Neural cell (in vitro differentiated cells): ENCODE results near the gene DCHS1. TPM values are rescaled to one million over a fixed set of nuclear protein-coding genes. Genes with fewer than 3 reads are reported as not detected.

Experiments used
- H2AFZ ChIP-seq: fragments of 200-600, 300-800 bp; sonication (generic), shearing (Covaris generic); 2 replicates; pipeline ENCODE4 v1.6.0; 2014; ENCODE audit warnings: low read depth, mild to moderate bottlenecking, antibody characterized with exemption, low read length, moderate library complexity
- H3F3A ChIP-seq: fragments of 200-600 bp; shearing (Covaris generic); 2 replicates; pipeline ENCODE4 v1.6.1; 2016; ENCODE audit warnings: mild to moderate bottlenecking, moderate library complexity, mixed read lengths, antibody characterized with exemption, low read length; ENCODE audit not compliant: insufficient read depth, poor library complexity, severe bottlenecking
- H3K27ac ChIP-seq: fragments of 200-600, 300-800 bp; sonication (generic), shearing (Covaris generic); 2 replicates; pipeline ENCODE4 v1.5.1; 2014; ENCODE audit warnings: mild to moderate bottlenecking, low read length, moderate library complexity
- H3K27me3 ChIP-seq: fragments of 300-800, 200-600 bp; sonication (generic), shearing (Covaris generic); 2 replicates; pipeline ENCODE4 v1.6.0; 2014; ENCODE audit warnings: mild to moderate bottlenecking, low read depth, low read length, moderate library complexity; ENCODE audit not compliant: insufficient read depth
- H3K36me3 ChIP-seq: fragments of 300-800, 200-600 bp; sonication (generic), shearing (Covaris generic); 2 replicates; pipeline ENCODE4 v1.5.1; 2014; ENCODE audit warnings: mild to moderate bottlenecking, antibody characterized with exemption, low read length, moderate library complexity; ENCODE audit not compliant: insufficient read depth
- H3K4me2 ChIP-seq: fragments of 300-800, 200-600 bp; sonication (generic), shearing (Covaris generic); 2 replicates; pipeline ENCODE4 v1.6.0; 2014; ENCODE audit warnings: mild to moderate bottlenecking, low read length
- H3K4me3 ChIP-seq: fragments of 300-800, 200-600 bp; sonication (generic), shearing (Covaris generic); 2 replicates; pipeline ENCODE4 v1.5.1; 2014; ENCODE audit warnings: mild to moderate bottlenecking, low read length, moderate library complexity
- H3K79me2 ChIP-seq: fragments of 200-600 bp; shearing (Covaris generic); replicated peaks from 2 replicates; pipeline ENCODE4 v1.6.0; 2014; ENCODE audit warnings: mild to moderate bottlenecking, low read length, moderate library complexity; ENCODE audit not compliant: insufficient read depth
- H3K9ac ChIP-seq: fragments of 300-800, 200-600 bp; sonication (generic), shearing (Covaris generic); 2 replicates; pipeline ENCODE4 v1.6.1; 2016; ENCODE audit warnings: mild to moderate bottlenecking, low read length, mixed read lengths
- H3K9me2 ChIP-seq: fragments of 200-600 bp; shearing (Covaris generic); 2 replicates; pipeline ENCODE4 v1.6.1; 2016; ENCODE audit warnings: mild to moderate bottlenecking, low read length, mixed read lengths; ENCODE audit not compliant: insufficient read depth
- H3K9me3 ChIP-seq: fragments of 200-600, 300-800 bp; sonication (generic), shearing (Covaris generic); 2 replicates; pipeline ENCODE4 v1.6.1; 2016; ENCODE audit warnings: mild to moderate bottlenecking, mixed run types, low read length, moderate library complexity, mixed read lengths
- H4K20me1 ChIP-seq: fragments of 200-600 bp; shearing (Covaris generic); 2 replicates; pipeline ENCODE4 v1.6.1; 2016; ENCODE audit warnings: mild to moderate bottlenecking, mixed run types; ENCODE audit not compliant: insufficient read depth
- CTCF ChIP-seq: fragments of 450-650 bp; IDR thresholded peaks from 2 replicates; pipeline ENCODE4 v1.5.1; 2014; ENCODE audit warnings: antibody characterized with exemption, mild to moderate bottlenecking, moderate library complexity; ENCODE audit not compliant: poor library complexity, severe bottlenecking
- EP300 ChIP-seq: fragments of 450-650 bp; conservative IDR thresholded peaks from 2 replicates; pipeline ENCODE4 v1.6.1; 2014; ENCODE audit warnings: antibody characterized with exemption, mild to moderate bottlenecking, moderate library complexity; ENCODE audit not compliant: poor library complexity, severe bottlenecking
- EZH2 ChIP-seq: fragments of 200-600, 300-800 bp; shearing (Covaris generic), sonication (generic); IDR thresholded peaks from 2 replicates; pipeline ENCODE4 v1.6.1; 2014; ENCODE audit warnings: antibody characterized with exemption, low read length, borderline replicate concordance, mild to moderate bottlenecking; ENCODE audit not compliant: insufficient read depth, poor library complexity, severe bottlenecking
- MXI1 ChIP-seq: fragments of 450-650 bp; conservative IDR thresholded peaks from 2 replicates; pipeline ENCODE4 v1.6.1; 2014; ENCODE audit warnings: antibody characterized with exemption, mild to moderate bottlenecking; ENCODE audit not compliant: poor library complexity, severe bottlenecking
- POLR2AphosphoS5 ChIP-seq: IDR thresholded peaks from 2 replicates; pipeline ENCODE4 v1.6.1; 2012
- RAD21 ChIP-seq: fragments of 450-650 bp; conservative IDR thresholded peaks from 2 replicates; pipeline ENCODE4 v1.6.1; 2014; ENCODE audit warnings: antibody characterized with exemption, mild to moderate bottlenecking, moderate library complexity
- REST ChIP-seq: IDR thresholded peaks from 2 replicates; pipeline ENCODE4 v1.6.1; 2012; ENCODE audit warnings: borderline replicate concordance
- SMC3 ChIP-seq: fragments of 450-650 bp; conservative IDR thresholded peaks from 2 replicates; pipeline ENCODE4 v1.6.1; 2014; ENCODE audit warnings: antibody characterized with exemption, mild to moderate bottlenecking, moderate library complexity; ENCODE audit not compliant: poor library complexity
- TAF1 ChIP-seq: IDR thresholded peaks from 2 replicates; pipeline ENCODE4 v1.6.1; 2012; ENCODE audit warnings: low read depth
- polyA plus RNA-seq: library from polyadenylated mRNA; depleted of rRNA; stranded (reverse); fragments of >200 nt; gene quantifications from 2 replicates; pipeline ENCODE4 v1.2.3, GENCODE V29; 2014

Gene DCHS1
- polyA plus RNA-seq, 1 donor from 2014 or later: 30.1 TPM

GRCh38 chr11:6648501-6648900 is 7.1 kb downstream of the DCHS1 start:
- Histone ChIP-seq H3K9me2 (no peaks in the 10 kb centered on the region), H3K9ac (no peak overlapping the region), H3F3A (no peaks in the 10 kb centered on the region), H3K79me2 (peaks cover 98% of the 10 kb centered on the region), H3K27me3 (no peaks in the 10 kb centered on the region), H3K9me3 (no peaks in the 10 kb centered on the region), H3K27ac (no peak overlapping the region), H4K20me1 (peaks cover 54% of the 10 kb centered on the region), H3K4me3 (no peak overlapping the region), H3K4me2 (no peak overlapping the region), H2AFZ (no peak overlapping the region), H3K36me3 (no peaks in the 10 kb centered on the region)
- TF ChIP-seq POLR2AphosphoS5 (no peak), EZH2 (no peak), MXI1 (no peak), SMC3 (no peak), EP300 (no peak), TAF1 (no peak), REST (no peak), RAD21 (no peak), CTCF (no peak)

- peaks cover 60% of the 10 kb centered on the region for H4K20me1 ChIP-seq
- no peak overlapping the region for H3K4me3 ChIP-seq
- peaks cover 96% of the 10 kb centered on the region for H3K79me2 ChIP-seq
- no peaks in the 10 kb centered on the region for H3K27me3 ChIP-seq
- TF ChIP-seq EP300: no peak
- no peak for TF ChIP-seq MXI1
- TF ChIP-seq TAF1: no peak
- TF ChIP-seq RAD21: no peak
- TF ChIP-seq CTCF: no peak
- TF ChIP-seq SMC3: no peak
- TF ChIP-seq EZH2: no peak
- TF ChIP-seq REST: no peak
- TF ChIP-seq POLR2AphosphoS5: no peak
- no peaks in the 10 kb centered on the region for H3K9me3 ChIP-seq
- no peaks in the 10 kb centered on the region for H3K9me2 ChIP-seq
- H3K4me2 ChIP-seq: no peak overlapping the region
- H3K9ac ChIP-seq: no peak overlapping the region
- H3K36me3 ChIP-seq: no peaks in the 10 kb centered on the region
- no peak overlapping the region for H3K27ac ChIP-seq
- H3F3A ChIP-seq: no peaks in the 10 kb centered on the region
- H2AFZ ChIP-seq: no peak overlapping the region
These were observed 7.8 kb downstream of the DCHS1 start for GRCh38 chr11:6647836-6648235.
